T-helper 2 cell treated with Interferon-gamma antibody and Interleukin-4, amounts not matched to agents 100 ng/mL and 5 ng/mL, for 36 hours (primary cell): ENCODE results near the gene LENG8. TPM values are rescaled to one million over a fixed set of nuclear protein-coding genes. Genes with fewer than 3 reads are reported as not detected.
"Not testable (repeated sequence)": the region's sequence is repeated elsewhere in the genome, so short reads cannot be mapped to it uniquely, and the experiment has no call there.

Experiments used
- intact Hi-C: fragments of 100-400 bp; cut with micrococcal nuclease; formaldehyde crosslinking; loops from one replicate; pipeline ENCODE4 v1.15.1; 2023
- total RNA-seq: library from RNA; stranded (reverse); gene quantifications from 2 replicates; pipeline ENCODE4 v1.2.3, GENCODE V29; 2022

Gene LENG8
- total RNA-seq, 1 donor from 2014 or later: 215 TPM

DNA sequence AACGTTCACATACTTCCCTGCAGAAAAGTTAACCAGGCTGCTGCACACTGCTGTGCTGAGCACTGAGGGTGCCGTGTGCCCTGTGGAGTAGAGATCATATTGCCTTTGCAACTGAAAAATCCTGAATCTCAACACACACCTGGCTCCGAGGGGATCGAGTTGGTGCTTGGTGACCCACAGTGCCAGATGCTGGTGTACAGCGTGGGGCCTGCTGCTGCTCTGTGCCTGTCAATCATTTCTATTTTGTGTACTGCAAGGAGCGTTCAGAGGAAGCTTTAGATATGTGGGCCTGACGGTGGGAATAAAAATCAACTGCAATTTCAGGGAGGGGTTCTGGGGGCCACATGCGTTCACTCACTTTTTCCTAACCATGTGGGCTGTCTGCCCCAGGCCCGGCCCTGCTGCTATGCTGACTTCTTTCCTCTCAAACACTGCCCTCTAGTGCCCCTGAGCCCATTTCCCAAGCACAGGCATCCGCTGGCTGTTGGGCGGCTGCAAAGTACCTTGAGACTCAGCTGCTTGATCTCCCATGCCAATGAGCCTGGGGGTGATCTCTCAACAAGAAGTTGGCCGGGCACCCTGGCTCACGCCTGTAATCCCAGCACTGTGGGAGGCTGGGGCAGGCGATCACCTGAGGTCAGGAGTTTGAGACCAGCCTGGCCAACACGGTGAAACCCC lies 9.7 kb upstream of the LENG8 start:
- intact Hi-C loops: no loop called here

DNA sequence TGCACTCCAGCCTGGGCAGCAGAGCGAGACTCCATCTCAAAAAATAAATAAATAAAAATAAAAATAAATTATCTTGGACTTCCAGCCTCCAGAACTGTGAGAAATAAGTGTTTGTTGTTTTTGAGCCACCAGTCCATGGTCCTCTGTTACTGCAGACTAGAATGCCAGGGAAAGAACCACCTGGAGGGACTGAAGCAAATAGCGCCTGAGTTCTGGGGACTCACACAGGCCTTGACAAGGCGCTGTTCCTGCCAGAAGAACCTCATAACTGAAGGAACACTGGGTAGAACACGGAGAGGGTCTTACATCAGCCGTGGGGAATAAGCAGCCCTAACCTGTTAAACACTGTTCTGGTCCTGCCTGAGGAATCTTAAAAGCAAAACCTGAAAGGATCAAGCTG lies 8.4 kb upstream of the LENG8 start:
- intact Hi-C loops: no loop called here

DNA sequence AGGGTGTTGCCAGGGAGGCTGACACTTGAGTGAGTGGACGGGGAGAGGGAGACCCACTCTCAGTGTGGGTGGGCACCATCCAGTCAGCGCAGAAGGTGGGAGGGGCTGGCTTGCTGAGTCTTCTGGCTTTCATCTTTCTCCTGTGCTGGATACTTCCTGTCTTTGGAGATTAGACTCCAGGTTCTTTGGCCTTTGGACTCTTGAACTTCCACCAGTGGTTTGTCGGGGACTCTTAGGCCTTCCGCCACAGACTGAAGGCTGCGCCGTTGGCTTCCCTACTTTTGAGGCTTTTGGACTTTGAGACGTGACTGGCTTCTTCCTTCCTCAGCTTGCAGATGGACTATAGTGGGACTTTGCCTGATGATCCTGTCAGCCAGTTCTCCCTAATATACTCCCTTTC lies 4.3 kb upstream of the LENG8 start:
- intact Hi-C loops: no loop called here

DNA sequence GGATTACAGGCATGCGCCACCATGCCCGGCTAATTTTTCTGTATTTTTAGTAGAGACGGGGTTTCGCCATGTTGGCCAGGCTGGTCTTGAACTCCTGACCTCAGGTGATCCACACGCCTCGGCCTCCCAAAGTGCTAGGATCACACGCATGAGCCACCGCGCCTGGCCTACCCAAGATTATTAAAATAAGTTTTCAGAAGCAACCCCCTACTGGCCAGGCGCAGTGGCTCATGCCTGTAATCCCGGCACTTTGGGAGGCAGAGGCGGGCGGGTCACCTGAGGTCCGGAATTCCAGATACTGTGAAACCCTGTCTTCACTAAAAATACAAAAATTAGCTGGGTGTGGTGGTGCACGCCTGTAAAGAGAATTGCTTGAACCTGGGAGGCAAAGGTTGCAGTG lies 2.6 kb upstream of the LENG8 start:
- intact Hi-C loops: not testable (repeated sequence)

DNA sequence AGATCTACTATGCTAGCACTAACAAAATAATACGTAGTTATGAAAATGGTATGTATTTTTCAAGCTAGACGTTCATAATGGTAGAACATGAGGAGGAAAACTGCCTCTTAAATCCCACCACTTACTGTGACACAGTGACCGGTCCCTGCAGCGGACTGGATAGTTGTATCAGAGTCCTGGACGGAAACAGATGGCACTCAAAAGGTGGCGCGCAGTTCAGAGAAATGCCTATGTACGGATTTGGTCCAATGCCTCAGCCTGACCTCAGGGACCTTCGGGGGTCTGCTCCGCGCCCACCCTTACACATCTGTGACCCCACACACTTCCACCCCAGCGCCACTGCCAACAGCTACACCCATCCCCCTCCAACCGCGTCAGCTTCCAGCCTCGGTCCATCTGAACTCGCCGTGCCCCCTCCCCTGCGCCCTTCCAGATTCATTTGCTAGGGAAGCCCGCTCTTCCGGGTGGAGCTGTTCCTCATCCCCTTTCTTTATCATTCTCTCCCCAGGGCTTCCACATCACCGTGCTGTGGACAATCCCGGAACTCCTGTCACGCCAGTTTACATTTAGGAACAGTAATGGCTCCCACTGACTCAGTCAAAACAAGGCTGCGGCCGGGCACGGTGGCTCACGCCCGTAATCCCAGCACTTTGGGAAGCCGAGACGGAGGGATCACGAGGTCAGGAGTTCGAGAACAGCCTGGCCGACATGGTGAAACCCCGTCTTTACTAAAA lies 792 bp upstream of the LENG8 start:
- intact Hi-C loops: no loop called here

DNA sequence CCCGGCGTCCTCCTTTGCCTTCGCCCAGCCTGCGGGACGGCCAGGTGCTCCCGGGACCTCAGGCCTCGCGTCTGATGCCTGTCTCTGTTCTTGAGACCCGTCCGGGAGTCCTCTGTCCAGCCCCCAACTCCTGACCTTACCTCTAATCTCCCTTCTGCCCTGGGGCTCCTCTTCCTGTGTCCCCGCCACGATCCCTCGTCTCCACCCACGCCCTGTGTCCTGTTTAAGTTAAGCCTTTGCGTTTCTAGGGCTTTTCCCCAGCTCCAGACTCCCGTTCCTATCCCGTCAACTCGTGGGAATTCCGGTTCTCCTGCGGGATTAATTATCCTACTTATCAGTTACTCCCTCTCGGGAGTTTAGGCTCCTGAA lies 686 bp downstream of the LENG8 start:
- intact Hi-C loops: loop anchor here (1.0 kb wide), 3 partner anchors 14 to 312 kb away; partner anchors contain the start of genes CNOT3, LENG1 and LENG9

DNA sequence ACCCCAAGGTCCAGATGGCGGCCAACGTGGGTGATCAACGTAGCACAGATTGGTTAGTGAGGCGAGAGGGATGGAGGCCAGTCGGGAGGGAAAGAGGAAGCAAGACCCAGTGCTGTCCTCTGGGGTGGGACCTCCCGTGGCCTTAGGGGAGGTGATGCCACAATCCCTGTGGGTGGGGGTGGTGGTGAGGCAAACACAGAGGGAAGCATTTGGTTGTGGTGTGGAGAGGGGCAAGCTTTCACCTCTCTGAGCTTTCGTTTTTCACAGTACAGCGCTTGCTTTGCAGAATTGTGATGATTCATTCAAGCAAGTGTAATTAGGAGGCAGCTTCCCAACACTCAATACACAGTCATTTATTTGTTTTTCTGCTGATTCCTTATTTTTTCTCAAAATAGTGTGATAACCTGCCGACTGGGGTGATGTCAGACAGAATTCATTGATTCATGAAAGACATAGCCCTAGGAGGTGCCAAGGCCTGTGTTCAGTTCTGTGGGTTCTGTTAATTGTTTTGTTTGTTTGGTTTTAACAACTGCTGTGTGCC lies 2.4 kb downstream of the LENG8 start:
- intact Hi-C loops: no loop called here

DNA sequence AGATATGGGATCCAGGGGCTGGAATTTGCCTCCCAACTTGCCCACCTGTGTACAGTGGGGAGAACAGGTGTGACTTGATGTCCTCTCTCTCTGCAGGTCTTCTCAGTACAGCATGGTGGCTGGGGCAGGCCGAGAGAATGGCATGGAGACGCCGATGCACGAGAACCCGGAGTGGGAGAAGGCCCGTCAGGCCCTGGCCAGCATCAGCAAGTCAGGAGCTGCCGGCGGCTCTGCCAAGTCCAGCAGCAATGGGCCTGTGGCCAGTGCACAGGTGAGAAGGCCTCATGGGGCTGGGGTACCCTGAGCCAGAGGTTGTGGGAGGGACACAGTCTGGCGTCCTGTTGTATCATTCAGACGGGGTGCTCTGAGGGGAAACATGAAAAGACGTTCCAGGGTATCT lies 3.0 kb downstream of the LENG8 start:
- intact Hi-C loops: no loop called here

DNA sequence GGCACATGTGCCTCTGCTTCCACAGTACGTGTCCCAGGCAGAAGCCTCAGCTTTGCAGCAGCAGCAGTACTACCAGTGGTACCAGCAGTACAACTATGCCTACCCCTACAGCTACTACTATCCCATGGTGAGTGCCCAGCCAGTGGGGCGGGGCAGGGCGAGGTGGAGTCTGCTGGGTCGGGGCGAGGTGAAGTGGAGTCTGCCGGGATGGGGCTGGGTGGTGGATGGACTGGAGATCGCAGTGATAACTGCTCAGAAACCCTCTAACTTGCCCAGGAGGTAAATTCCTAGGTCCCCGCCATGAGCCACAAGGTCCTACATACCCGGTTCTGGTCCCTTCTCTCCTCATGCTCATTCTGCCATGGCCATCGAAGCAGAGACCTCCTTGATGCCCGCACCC lies 3.6 kb downstream of the LENG8 start:
- intact Hi-C loops: no loop called here

DNA sequence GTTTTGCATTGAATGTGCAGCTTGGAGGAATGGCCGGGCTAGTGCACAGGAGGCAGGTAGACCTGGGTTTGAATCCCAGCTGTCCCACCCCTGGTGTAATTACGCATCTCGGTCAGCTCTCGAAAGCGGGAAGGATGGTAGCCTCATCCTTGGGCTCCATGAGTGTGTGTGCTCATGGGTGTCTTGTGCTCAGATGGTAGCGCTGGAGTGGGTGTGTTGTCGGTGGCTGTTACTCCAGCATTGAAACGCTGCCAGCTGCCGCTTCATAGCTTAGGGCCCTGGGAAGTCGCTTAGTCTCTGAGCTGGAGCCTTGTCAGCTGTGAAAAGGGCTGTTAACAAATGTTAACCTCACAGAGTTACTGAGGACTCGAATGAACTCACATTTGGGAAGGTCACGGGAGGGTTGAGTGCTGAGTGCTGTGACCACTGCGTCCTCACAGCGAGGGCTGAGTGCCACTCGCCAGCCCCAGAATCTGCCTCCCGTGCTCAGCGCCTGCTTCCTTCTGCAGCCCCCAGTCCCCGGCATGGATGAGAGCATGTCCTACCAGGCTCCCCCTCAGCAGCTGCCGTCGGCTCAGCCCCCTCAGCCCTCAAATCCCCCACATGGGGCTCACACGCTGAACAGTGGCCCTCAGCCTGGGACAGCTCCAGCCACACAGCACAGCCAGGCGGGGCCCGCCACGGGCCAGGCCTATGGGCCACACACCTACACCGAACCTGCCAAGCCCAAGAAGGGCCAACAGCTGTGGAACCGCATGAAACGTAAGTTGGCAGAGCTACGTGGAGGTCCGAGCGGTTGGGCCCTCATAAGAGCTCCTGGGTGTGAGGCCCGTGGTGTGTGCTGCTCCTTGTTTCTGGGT lies 5.2 kb downstream of the LENG8 start:
- intact Hi-C loops: no loop called here

DNA sequence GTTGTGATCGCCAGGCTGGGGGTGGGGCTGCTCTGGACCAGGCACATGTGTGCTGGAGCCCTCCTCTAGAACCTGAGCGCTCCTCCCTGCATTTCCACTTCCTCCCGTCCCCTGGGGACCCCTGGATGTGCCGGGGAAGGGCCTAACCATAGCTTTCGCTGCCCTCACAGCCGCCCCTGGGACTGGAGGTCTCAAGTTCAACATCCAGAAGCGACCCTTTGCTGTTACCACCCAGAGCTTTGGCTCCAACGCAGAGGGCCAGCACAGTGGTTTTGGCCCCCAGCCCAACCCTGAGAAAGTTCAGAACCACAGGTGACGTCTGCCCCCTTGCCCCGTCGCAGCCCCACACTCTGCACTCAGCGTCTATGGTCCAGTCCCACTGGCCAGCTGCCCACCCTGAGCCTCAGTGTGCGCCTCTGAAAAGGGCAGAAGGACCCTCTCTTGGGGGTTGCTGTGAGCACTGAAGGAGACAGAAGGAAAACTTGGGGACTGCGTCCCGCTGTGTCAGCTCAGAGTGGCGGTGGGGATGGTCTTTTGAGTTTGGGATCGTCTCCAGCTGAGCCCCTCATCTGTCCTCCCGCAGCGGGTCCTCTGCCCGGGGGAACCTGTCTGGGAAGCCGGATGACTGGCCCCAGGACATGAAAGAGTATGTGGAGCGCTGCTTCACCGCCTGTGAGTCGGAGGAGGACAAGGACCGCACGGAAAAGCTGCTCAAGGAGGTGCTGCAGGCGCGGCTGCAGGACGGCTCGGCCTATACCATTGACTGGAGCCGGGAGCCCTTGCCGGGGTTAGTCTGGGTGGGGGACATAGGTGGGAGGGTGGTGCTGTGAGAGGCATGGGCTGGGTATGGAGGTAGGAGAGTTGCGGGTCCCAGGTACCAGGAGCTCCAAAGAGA lies 6.0 kb downstream of the LENG8 start:
- intact Hi-C loops: no loop called here

DNA sequence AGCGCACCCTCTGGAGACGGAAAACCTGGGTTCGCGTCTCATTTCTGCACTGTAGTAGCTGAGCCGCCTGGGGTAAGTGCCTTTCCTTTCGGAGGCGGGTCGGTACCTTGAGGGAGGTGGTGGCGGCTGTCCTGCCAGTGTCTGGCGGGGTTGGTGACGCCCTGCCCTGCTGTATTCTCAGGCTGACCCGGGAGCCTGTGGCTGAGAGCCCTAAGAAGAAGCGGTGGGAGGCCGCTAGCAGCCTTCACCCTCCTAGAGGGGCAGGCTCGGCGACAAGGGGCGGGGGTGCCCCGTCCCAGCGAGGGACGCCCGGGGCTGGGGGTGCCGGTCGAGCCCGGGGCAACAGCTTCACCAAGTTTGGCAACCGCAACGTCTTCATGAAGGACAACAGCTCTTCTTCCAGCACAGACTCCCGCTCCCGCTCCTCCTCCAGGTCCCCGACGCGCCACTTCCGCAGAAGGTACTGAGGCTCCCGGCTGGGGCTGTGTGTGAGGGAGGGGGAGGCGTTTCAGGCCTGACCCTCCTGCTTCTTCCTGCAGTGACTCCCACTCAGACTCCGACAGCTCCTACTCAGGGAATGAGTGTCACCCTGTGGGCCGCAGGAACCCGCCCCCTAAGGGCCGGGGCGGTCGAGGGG lies 6.9 kb downstream of the LENG8 start:
- intact Hi-C loops: no loop called here

DNA sequence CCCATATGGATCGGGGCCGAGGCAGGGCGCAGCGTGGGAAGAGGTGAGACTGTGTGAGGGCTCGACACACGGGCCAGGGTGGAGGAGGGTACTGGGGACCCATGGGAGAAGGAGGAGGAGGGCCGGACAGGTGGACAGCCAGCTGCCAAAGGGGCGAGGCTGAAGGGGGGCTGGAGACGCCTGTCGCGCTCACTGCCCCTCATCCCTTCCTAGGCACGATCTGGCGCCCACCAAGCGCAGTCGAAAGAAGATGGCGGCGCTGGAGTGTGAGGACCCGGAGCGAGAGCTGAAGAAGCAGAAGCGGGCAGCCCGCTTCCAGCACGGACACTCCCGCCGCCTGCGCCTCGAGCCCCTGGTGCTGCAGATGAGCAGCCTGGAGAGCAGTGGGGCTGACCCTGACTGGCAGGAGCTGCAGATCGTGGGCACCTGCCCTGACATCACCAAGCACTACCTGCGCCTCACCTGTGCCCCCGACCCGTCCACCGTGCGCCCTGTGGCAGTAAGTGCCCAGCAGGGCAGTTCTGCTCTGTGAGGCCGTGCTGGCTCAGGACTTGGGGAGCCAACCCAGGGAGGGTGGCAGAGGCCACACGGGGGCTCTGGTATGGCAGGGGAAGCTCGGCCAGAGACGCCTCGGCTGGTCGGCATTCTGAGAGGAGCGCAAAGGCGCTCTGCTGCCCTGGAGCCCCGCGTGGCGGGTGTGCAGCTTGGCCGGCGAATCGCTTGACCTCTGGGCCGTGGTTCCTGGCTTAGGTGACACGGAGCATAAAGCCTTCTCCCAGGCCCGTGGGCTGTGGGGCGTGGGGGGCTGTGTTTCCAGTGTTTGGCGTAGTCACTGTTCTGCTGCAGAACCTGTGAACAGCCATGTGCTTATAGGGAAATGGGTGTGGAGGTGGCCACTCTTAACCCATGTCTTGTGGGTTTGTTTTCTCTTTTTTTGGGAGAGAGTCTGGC lies 7.7 kb downstream of the LENG8 start:
- intact Hi-C loops: no loop called here

DNA sequence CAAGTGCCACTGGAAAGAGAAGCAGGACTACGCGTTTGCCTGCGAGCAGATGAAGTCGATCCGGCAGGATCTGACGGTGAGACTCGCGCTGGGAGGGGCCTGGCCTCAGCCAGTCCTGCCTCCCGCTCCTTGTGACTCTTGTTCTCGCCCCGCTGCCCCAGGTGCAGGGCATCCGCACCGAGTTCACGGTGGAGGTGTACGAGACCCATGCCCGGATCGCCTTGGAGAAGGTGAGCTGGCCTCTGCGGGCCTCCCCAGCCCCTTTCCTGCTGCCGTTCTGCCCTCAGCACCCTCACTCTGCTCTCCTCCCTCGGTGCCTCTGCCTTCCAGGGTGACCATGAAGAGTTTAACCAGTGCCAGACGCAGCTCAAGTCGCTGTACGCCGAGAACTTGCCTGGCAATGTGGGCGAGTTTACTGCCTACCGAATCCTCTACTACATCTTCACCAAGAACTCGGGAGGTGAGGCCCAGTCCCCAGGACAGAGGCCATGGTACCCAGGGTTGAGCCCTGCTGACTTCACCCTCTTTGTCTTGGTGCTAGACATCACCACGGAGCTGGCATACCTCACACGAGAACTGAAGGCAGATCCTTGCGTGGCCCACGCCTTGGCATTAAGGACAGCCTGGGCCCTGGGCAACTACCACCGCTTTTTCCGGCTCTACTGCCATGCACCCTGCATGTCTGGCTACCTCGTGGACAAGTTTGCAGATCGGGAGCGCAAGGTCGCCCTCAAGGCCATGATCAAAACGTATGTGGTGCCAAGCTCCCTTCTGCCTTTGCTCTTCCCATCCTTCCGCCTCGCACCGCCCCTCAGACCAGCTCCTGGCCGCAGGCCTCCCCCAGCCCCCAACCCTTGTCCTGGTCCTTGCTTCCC lies 9.0 kb downstream of the LENG8 start:
- intact Hi-C loops: no loop called here

DNA sequence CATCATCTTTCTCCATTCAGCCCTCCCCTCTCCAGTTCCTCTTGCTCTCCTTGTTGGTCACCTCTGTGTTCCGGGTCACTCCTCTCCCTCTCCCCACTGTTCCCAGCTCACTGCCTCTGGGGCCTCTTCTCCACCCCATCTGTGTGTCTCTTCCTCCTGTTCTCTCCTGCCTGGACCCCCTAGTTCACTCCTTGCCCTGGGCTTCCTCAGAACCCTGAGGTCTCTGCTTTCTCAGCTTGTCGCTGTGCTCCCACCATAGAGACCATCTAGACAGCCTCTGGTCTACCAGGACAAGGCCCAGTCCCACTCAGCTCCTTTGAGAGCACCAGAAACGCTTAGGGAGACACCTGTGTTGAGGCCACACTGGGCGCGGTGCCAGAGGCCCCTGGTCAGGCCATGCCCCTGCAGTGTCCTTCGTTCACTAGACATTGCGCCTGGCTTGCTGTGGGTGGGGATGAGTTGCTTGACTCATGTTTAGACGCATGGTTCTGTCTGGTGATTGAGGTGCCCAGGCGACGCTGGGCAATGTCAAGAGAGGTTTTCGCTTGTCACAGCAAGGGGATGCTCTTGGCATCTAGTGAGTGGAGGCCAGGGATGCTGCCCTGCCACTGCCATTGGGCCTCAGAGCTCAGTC lies 9.8 kb downstream of the LENG8 start:
- intact Hi-C loops: no loop called here

DNA sequence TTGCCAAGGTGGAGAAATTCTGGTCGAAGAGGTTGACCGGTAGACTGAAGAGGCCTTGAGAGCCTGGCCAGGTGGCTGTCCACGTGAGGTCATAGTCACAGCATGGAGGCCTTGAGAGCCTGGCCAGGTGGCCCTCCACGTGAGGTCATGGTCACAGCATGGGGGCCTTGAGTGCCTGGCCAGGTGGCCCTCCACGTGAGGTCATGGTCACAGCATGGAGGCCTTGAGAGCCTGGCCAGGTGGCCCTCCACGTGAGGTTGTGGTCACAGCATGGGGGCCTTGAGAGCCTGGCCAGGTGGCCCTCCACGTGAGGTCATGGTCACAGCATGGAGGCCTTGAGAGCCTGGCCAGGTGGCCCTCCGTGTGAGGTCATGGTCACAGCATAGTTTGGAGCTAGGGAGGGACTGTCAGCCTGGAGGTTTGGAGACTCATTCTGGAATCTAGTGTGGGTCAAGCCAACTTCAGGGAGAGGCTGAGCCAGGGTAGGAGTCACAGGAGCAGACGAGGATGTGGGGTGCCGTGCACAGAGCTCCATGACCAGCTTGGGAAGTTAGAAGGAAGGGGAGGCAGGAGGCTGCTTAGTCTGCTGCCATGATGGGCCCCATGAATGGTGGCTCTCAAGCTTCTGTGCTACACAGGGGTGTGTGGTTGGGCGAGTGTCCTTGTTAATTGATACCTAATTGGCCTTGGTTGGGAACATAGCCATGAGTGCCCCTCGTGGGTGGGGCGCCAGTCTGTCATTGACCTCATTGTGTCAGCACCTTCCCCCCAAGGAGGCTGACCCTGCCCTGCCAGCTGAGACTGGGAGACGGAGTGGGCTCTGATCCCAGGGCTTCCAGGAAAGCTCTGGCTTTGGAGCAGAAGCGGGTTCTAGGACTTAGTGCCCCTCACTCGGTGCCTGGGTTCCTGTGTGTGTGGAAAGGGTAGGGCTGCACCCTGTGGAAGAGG lies 10.6 kb downstream of the LENG8 start:
- intact Hi-C loops: loop anchor here (5.0 to 10.0 kb wide), 6 partner anchors 297 to 1183 kb away; partner anchors contain the start of genes CNOT3, MYADM, NDUFA3 and OSCAR
